ENCODE results near the gene BPGM. TPM values are rescaled to one million over a fixed set of nuclear protein-coding genes. Genes with fewer than 3 reads are reported as not detected.

BPGM gene
- total and polyA plus RNA-seq, 5 donors from 2014 or later = 14.8 to 30.2 (median 27.0) TPM

DNA sequence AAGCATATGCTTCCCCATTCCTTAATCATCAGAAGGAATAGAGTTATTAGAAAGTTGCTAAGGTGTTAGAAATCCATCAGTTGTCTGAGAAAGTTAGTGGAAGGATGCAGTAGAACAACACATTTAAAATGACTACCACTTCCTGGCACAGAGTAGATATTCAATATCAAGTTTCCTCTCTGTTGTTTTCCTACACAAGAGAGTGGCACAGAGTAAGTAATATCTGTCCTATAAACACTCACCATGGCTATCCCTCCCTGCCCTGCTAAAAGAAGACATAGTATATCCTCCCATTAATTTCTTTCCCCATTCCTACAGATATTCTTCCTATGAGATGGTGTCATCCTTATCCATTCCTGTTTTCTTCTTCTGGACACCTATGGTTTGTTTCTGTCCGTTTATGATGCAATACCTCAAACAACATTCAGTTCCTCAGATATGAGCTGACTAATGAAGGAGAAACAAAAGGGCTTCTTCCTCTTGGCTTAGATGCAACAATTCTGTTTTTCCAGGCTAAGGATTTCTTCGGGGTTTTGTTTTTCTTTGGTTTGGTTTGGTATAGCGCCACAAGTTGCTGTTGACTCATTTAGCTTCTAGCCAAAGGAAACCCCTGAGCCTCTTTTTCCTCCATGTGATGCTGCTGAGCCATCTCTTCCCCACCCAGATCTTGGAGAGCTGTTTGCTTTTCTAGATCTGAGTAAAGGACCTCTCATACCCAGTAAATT lies 32.9 kb upstream of the BPGM start:
- Histone ChIP-seq H3K9me3 (ENCODE audit: control insufficient read depth in 2 of 2, low read length in 2 of 2) (no peaks in the 10 kb centered on the region), H3K36me3 (ENCODE audit: control insufficient read depth, insufficient read depth, low read length) (no peaks in the 10 kb centered on the region), H3K4me1 (ENCODE audit: control insufficient read depth, insufficient read depth, low read length, poor library complexity, severe bottlenecking) (no peaks in the 10 kb centered on the region), H3K27me3 (ENCODE audit: control insufficient read depth, insufficient read depth, low read length) (peaks cover 5% of the 10 kb centered on the region), H3K27ac (ENCODE audit: insufficient read depth, low read length, poor library complexity, severe bottlenecking) (no peak overlapping the region), H3K4me3 (ENCODE audit: low read depth, low read length) (no peak overlapping the region)
- H3K27ac Mint-ChIP-seq = no peak overlapping the region
- ATAC-seq (ENCODE audit: low read depth in 2 of 2) = no peak
- peaks cover 17% of the 10 kb centered on the region for H3K27me3 Mint-ChIP-seq
- H3K36me3 Mint-ChIP-seq = no peaks in the 10 kb centered on the region
- H3K4me3 Mint-ChIP-seq = no peak overlapping the region
- H3K4me1 Mint-ChIP-seq = no peaks in the 10 kb centered on the region
- peaks cover 0 to 5% (median 0%) of the 10 kb centered on the region in 7 donors for H3K9me3 Mint-ChIP-seq
- DNase-seq = no peak

DNA sequence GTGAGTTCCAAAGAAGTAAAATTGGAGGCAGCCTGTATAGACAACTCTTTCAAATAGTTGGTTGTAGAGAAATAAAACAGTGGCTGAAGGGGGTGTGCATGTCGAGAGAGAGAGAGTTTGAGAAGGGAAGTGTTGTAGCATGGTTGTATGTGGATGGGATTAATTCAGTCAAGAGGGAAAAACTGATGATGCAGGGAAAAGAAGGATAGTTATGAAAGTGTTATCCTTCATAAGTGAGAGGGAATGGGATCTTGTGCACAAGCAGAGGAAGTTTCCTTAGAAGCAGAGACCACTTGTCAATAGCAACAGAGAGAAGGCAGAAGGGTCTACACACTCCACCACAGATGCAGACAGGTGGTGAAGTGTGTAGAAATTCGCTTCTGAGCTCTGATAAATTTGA lies 30.0 kb upstream of the BPGM start:
- no peak overlapping the region for H3K4me3 Mint-ChIP-seq
- no peak for ATAC-seq (ENCODE audit: low read depth in 2 of 2)
- no peaks in the 10 kb centered on the region for H3K4me1 Mint-ChIP-seq
- Histone ChIP-seq H3K27me3 (ENCODE audit: control insufficient read depth, insufficient read depth, low read length) (peaks cover 12% of the 10 kb centered on the region), H3K36me3 (ENCODE audit: control insufficient read depth, insufficient read depth, low read length) (no peaks in the 10 kb centered on the region), H3K27ac (ENCODE audit: insufficient read depth, low read length, poor library complexity, severe bottlenecking) (no peak overlapping the region), H3K4me3 (ENCODE audit: low read depth, low read length) (no peak overlapping the region), H3K4me1 (ENCODE audit: control insufficient read depth, insufficient read depth, low read length, poor library complexity, severe bottlenecking) (no peaks in the 10 kb centered on the region), H3K9me3 (ENCODE audit: control insufficient read depth in 2 of 2, low read length in 2 of 2) (no peaks in the 10 kb centered on the region)
- no peak overlapping the region for H3K27ac Mint-ChIP-seq
- peaks cover 0 to 5% (median 0%) of the 10 kb centered on the region in 7 donors for H3K9me3 Mint-ChIP-seq
- peaks cover 24% of the 10 kb centered on the region for H3K27me3 Mint-ChIP-seq
- no peak for DNase-seq
- no peaks in the 10 kb centered on the region for H3K36me3 Mint-ChIP-seq

- no peak for DNase-seq
- H3K4me1 Mint-ChIP-seq = no peaks in the 10 kb centered on the region
- no peak overlapping the region for H3K27ac Mint-ChIP-seq
- no peak overlapping the region for H3K4me3 Mint-ChIP-seq
- no peak overlapping the region for H3K4me3 ChIP-seq (ENCODE audit: low read depth, low read length)
- H3K27me3 ChIP-seq (ENCODE audit: control insufficient read depth, insufficient read depth, low read length) = peaks cover 22% of the 10 kb centered on the region
- peaks cover 29% of the 10 kb centered on the region for H3K27me3 Mint-ChIP-seq
- H3K27ac ChIP-seq (ENCODE audit: insufficient read depth, low read length, poor library complexity, severe bottlenecking) = no peak overlapping the region
- H3K9me3 ChIP-seq (ENCODE audit: control insufficient read depth in 2 of 2, low read length in 2 of 2) = no peaks in the 10 kb centered on the region
- no peaks in the 10 kb centered on the region for H3K36me3 Mint-ChIP-seq
- no peaks in the 10 kb centered on the region for H3K4me1 ChIP-seq (ENCODE audit: control insufficient read depth, insufficient read depth, low read length, poor library complexity, severe bottlenecking)
- H3K36me3 ChIP-seq (ENCODE audit: control insufficient read depth, insufficient read depth, low read length) = no peaks in the 10 kb centered on the region
- no peak for ATAC-seq (ENCODE audit: low read depth in 2 of 2)
- H3K9me3 Mint-ChIP-seq = peaks cover 0 to 5% (median 0%) of the 10 kb centered on the region in 7 donors
Observed at GRCh38 chr7:134618756-134619530, 27.7 kb upstream of the BPGM start.

- H3K4me1 Mint-ChIP-seq = no peaks in the 10 kb centered on the region
- H3K27me3 Mint-ChIP-seq = peaks cover 28% of the 10 kb centered on the region
- no peak for ATAC-seq (ENCODE audit: low read depth in 2 of 2)
- H3K27ac Mint-ChIP-seq = no peak overlapping the region
- H3K36me3 Mint-ChIP-seq = no peaks in the 10 kb centered on the region
- Histone ChIP-seq H3K9me3 (ENCODE audit: control insufficient read depth in 2 of 2, low read length in 2 of 2) (no peaks in the 10 kb centered on the region), H3K27ac (ENCODE audit: insufficient read depth, low read length, poor library complexity, severe bottlenecking) (no peak overlapping the region), H3K4me1 (ENCODE audit: control insufficient read depth, insufficient read depth, low read length, poor library complexity, severe bottlenecking) (no peaks in the 10 kb centered on the region), H3K27me3 (ENCODE audit: control insufficient read depth, insufficient read depth, low read length) (peaks cover 25% of the 10 kb centered on the region), H3K4me3 (ENCODE audit: low read depth, low read length) (no peak overlapping the region), H3K36me3 (ENCODE audit: control insufficient read depth, insufficient read depth, low read length) (no peaks in the 10 kb centered on the region)
- no peak for DNase-seq
- no peak overlapping the region for H3K4me3 Mint-ChIP-seq
- H3K9me3 Mint-ChIP-seq = peaks cover 0 to 5% (median 0%) of the 10 kb centered on the region in 7 donors
Observed at GRCh38 chr7:134619627-134620331, 26.9 kb upstream of the BPGM start.

DNA sequence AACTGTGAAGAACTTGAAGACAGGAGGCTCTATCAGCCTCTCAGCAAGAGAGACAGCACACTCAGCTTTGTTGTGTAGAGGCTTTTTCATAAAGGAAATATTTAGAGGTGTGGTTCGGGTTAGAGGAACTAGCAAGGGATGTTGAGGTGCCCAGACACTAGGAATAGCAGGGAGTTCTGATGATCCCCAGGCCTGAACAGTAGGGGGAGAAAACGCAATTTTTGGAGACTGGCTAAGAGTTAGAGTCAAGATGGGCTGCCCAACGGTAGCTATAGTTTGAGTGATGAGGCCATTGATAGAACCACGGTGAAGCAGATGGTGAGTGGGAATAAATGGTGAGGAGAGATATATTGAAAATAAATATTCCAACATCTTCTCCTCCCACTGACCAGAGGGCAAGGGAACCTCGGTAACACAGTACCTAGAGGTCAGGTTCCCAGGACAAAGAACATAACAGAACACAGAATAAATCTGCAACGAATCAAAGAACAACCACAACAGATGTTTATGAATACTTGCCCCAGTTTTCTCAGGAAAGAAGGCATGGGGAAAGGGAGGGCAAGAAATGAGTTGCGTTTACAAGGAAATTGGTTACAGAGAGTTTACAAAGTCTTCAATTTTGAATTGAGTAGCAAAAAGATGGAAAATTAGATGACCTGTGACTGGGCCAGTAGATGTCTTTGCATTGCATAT lies 24.2 kb upstream of the BPGM start:
- peaks cover 32% of the 10 kb centered on the region for H3K27me3 Mint-ChIP-seq
- Histone ChIP-seq H3K9me3 (ENCODE audit: control insufficient read depth in 2 of 2, low read length in 2 of 2) (no peaks in the 10 kb centered on the region), H3K4me1 (ENCODE audit: control insufficient read depth, insufficient read depth, low read length, poor library complexity, severe bottlenecking) (no peaks in the 10 kb centered on the region), H3K4me3 (ENCODE audit: low read depth, low read length) (no peak overlapping the region), H3K27ac (ENCODE audit: insufficient read depth, low read length, poor library complexity, severe bottlenecking) (no peak overlapping the region), H3K27me3 (ENCODE audit: control insufficient read depth, insufficient read depth, low read length) (peaks cover 34% of the 10 kb centered on the region), H3K36me3 (ENCODE audit: control insufficient read depth, insufficient read depth, low read length) (no peaks in the 10 kb centered on the region)
- no peak overlapping the region for H3K4me3 Mint-ChIP-seq
- no peaks in the 10 kb centered on the region for H3K9me3 Mint-ChIP-seq
- ATAC-seq (ENCODE audit: low read depth in 2 of 2) = no peak
- H3K36me3 Mint-ChIP-seq = no peaks in the 10 kb centered on the region
- no peak for DNase-seq
- no peaks in the 10 kb centered on the region for H3K4me1 Mint-ChIP-seq
- no peak overlapping the region for H3K27ac Mint-ChIP-seq

DNA sequence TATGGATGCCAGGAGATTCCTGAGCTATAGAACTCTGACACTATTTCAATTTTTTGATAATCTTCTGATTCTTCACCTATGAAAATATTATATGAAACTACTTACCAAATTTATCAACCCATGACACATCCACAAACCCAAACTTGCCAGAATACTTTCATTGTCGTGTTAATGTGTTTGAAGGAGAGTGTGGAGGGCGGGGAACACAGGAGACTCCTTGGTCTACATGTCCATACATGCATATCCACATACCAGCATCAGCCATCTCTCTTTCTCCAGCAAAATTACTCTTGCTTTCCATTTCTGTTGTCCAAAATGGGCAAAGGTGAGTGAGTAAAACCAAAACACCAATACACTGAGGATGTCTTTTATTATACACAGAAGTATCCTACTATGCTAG lies 23.5 kb upstream of the BPGM start:
- H3K4me3 Mint-ChIP-seq = no peak overlapping the region
- DNase-seq (no peak), ATAC-seq (ENCODE audit: low read depth in 2 of 2) (no peak)
- no peaks in the 10 kb centered on the region for H3K4me1 Mint-ChIP-seq
- H3K36me3 ChIP-seq (ENCODE audit: control insufficient read depth, insufficient read depth, low read length) = no peaks in the 10 kb centered on the region
- H3K4me1 ChIP-seq (ENCODE audit: control insufficient read depth, insufficient read depth, low read length, poor library complexity, severe bottlenecking) = no peaks in the 10 kb centered on the region
- no peak overlapping the region for H3K27ac Mint-ChIP-seq
- no peak overlapping the region for H3K27ac ChIP-seq (ENCODE audit: insufficient read depth, low read length, poor library complexity, severe bottlenecking)
- H3K9me3 Mint-ChIP-seq = no peaks in the 10 kb centered on the region
- peaks cover 34% of the 10 kb centered on the region for H3K27me3 ChIP-seq (ENCODE audit: control insufficient read depth, insufficient read depth, low read length)
- H3K36me3 Mint-ChIP-seq = no peaks in the 10 kb centered on the region
- no peak overlapping the region for H3K4me3 ChIP-seq (ENCODE audit: low read depth, low read length)
- peaks cover 34% of the 10 kb centered on the region for H3K27me3 Mint-ChIP-seq
- H3K9me3 ChIP-seq (ENCODE audit: control insufficient read depth in 2 of 2, low read length in 2 of 2) = no peaks in the 10 kb centered on the region

DNA sequence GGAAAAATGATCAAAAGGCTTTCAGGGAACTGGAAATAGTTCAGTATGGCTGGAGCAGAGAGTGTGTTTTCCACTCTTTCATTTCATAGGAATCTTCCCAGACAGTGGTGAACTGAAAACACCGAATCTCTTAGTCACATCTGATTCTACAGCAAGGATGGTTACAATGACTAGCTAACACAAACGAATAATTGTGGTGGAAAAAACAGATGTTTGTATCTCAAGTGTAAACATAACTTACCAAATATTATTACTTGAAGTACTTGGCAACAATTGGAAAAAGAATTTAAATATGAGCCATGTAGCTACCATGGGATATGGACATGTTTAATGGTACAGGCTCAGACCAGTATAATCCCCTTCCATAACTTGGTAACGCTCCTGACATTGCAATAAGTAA lies 21.1 kb upstream of the BPGM start:
- no peak overlapping the region for H3K27ac Mint-ChIP-seq
- H3K4me3 Mint-ChIP-seq = no peak overlapping the region
- DNase-seq = no peak
- no peaks in the 10 kb centered on the region for H3K36me3 ChIP-seq (ENCODE audit: control insufficient read depth, insufficient read depth, low read length)
- H3K4me1 ChIP-seq (ENCODE audit: control insufficient read depth, insufficient read depth, low read length, poor library complexity, severe bottlenecking) = no peaks in the 10 kb centered on the region
- no peaks in the 10 kb centered on the region for H3K4me1 Mint-ChIP-seq
- no peaks in the 10 kb centered on the region for H3K9me3 ChIP-seq (ENCODE audit: control insufficient read depth in 2 of 2, low read length in 2 of 2)
- H3K4me3 ChIP-seq (ENCODE audit: low read depth, low read length) = no peak overlapping the region
- no peaks in the 10 kb centered on the region for H3K36me3 Mint-ChIP-seq
- H3K27me3 Mint-ChIP-seq = peaks cover 38% of the 10 kb centered on the region
- no peaks in the 10 kb centered on the region for H3K9me3 Mint-ChIP-seq
- no peak for ATAC-seq (ENCODE audit: low read depth in 2 of 2)
- H3K27ac ChIP-seq (ENCODE audit: insufficient read depth, low read length, poor library complexity, severe bottlenecking) = no peak overlapping the region
- H3K27me3 ChIP-seq (ENCODE audit: control insufficient read depth, insufficient read depth, low read length) = peaks cover 37% of the 10 kb centered on the region

All from CD4-positive, CD25-positive, alpha-beta regulatory T cell (primary cell).